Measurements from ENCODE around the gene SCRG1. TPM values are rescaled to one million over a fixed set of nuclear protein-coding genes. Genes with fewer than 3 reads are reported as not detected.

SCRG1 gene
- total and polyA plus RNA-seq, 4 donors, result 0.06 to 0.64 (median 0.13) TPM

DNA sequence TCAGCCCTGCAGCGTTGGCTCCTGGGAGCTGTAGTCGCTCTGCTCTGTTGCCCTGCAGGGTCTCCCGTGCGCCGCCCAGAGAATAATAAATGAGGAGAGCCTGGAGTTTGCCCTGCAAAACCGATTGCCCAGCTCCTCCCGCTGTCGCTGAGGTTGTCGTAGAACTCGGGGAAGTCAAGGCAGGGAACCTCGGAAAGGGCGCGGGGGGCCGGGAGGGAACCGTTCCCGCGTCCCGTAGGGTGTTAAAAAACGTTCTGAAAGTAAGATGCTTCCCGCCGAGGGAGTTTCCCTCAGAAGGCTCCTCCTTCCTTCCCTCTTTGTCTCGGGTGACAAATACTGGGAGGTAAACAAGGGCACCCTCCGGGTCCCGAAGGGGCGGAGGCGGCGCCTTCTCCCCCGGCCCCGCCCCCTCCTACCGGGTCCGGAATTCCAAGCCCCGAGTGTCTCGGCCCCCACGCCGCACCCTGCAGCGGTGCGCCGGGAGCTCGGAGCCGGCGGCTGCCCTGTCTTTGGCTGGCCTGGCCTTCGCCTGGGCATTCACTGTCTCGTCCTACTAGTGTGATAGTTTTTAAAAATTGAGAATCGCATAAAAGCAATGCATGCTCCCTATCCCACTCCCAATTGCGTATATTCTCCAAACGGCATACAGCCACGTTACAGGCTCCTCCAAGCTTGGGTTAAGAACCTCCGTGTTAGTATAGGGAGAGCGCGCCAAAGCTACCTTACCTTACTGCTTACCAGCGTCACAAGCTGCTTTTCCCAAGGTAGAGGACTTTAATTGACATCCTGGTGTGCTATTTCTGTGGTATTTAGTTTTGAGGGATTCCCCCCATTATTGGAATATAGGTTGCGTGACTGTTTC lies 63.8 kb downstream of the SCRG1 start:
- TF ChIP-seq, protein P1, sequence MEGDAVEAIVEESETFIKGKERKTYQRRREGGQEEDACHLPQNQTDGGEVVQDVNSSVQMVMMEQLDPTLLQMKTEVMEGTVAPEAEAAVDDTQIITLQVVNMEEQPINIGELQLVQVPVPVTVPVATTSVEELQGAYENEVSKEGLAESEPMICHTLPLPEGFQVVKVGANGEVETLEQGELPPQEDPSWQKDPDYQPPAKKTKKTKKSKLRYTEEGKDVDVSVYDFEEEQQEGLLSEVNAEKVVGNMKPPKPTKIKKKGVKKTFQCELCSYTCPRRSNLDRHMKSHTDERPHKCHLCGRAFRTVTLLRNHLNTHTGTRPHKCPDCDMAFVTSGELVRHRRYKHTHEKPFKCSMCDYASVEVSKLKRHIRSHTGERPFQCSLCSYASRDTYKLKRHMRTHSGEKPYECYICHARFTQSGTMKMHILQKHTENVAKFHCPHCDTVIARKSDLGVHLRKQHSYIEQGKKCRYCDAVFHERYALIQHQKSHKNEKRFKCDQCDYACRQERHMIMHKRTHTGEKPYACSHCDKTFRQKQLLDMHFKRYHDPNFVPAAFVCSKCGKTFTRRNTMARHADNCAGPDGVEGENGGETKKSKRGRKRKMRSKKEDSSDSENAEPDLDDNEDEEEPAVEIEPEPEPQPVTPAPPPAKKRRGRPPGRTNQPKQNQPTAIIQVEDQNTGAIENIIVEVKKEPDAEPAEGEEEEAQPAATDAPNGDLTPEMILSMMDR (IDR thresholded peaks at IDR 0.05; ENCODE audit: control extremely low read depth, extremely low read depth), result no peak
- peak overlapping the region; percentile 38 to 55 for H3K27ac ChIP-seq (ENCODE audit: low read depth in 1 of 2, low read length in 1 of 2)
- peak overlapping the region; percentile 64 to 94 for H3K9ac ChIP-seq (ENCODE audit: insufficient read depth in 1 of 2, low read length in 2 of 2)
- ATAC-seq (ENCODE audit: insufficient read depth, low FRiP score) (peak; percentile 28), DNase-seq (peak; percentile 89 to 95 (median 93))
- peaks cover 0 to 26% (median 9%) of the 10 kb centered on the region in 4 donors for H3K36me3 ChIP-seq (ENCODE audit: control insufficient read depth in 4 of 4, insufficient read depth in 4 of 4, low read length in 4 of 4)
- peak overlapping the region; percentile 79 for H3K4me3 ChIP-seq
- H3K4me1 ChIP-seq (ENCODE audit: control insufficient read depth in 5 of 5, insufficient read depth in 5 of 5, low read length in 5 of 5), result peaks cover 0 to 31% (median 7%) of the 10 kb centered on the region in 5 donors
- 2% methylated on average over 52 of the region's 52 CpGs for WGBS, 2 donors
- H3K9me3 ChIP-seq (ENCODE audit: control insufficient read depth in 4 of 4, insufficient read depth in 3 of 4, low read length in 3 of 4), result no peaks in the 10 kb centered on the region
- no peaks in the 10 kb centered on the region for H3K27me3 ChIP-seq (ENCODE audit: control insufficient read depth in 3 of 3, insufficient read depth in 3 of 3, low read length in 2 of 3)

Small RNA genes within 50 kb of the gene (small RNA-seq; reads per million reads assigned to genes)
- not detected for gene RNU6-1096P (ENCODE audit: low replicate concordance)

Other genes with a start within 250 kb of the SCRG1 start
- 10 to 100 TPM; 18.8 to 32.7 TPM for gene GALNT7, start 230.3 kb downstream of the SCRG1 start, total RNA-seq
- 1 to 10 TPM; 9.3 to 9.8 TPM for gene GALNT7, start 230.3 kb downstream of the SCRG1 start, polyA plus RNA-seq
- gene HMGB2, start 64.8 kb downstream of the SCRG1 start, total RNA-seq, result 10 to 100 TPM; 57.9 to 84.4 TPM
- gene HMGB2, start 64.8 kb downstream of the SCRG1 start, polyA plus RNA-seq, result 100 to 1,000 TPM; 126 to 187 TPM
- 10 to 100 TPM; 10.8 to 14.4 TPM for gene SAP30, start 28.2 kb downstream of the SCRG1 start, total RNA-seq
- gene SAP30, start 28.2 kb downstream of the SCRG1 start, polyA plus RNA-seq, result 10 to 100 TPM in 1 of 2 donors, 1 to 10 TPM in 1; 5.1 to 25.2 TPM
- under 1 TPM; 0.15 to 0.77 TPM for gene HAND2, start 131.1 kb upstream of the SCRG1 start, total RNA-seq
- gene HAND2, start 131.1 kb upstream of the SCRG1 start, polyA plus RNA-seq, result under 1 TPM; 0.06 to 0.28 TPM

Data from lung (tissue), 13 donors.